ENCODE results near the gene XXYLT1. TPM values are rescaled to one million over a fixed set of nuclear protein-coding genes. Genes with fewer than 3 reads are reported as not detected.

The XXYLT1 gene
- total and polyA plus RNA-seq, 2 of the 8 experiments (the other 6 are each of a cell fraction or from before 2014, with no cell fraction given), result 18.9 to 23.8 TPM

DNA sequence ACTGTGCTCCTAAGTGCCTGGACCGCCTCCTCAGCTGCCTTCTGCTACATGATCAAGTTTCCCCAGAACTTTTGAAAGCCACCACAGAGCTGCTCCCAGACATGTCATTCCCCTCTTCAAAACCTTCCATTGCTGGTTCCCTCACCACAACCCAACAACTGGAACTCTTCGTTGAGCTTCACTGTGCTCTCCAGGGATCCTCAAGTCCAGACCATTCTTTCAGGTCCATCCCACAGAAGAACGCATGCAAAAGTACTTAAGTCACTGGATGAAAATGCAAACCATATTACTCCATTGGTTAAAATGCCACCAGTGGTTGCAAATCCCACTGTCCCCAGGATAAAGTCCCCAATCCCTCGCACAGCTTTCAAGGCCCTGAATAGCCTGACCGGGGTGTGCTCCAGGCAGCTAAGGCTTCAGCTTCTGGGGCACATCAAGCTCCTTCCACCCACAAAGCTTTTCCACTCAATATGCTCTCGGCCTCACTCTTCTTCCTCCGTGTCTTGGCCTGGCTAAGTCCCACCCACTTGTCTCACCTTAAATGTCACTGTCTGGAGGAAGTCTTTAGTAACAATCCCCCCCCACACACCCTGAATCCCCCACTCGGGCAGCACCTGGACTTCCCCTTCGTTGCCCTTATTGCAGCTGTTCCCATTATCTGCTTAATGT lies 84.8 kb downstream of the XXYLT1 start:
- FAIRE-seq, result no peak
- no peak overlapping the region for H3K4me2 ChIP-seq (ENCODE audit: insufficient read depth in 1 of 2, low read depth in 2 of 2, low read length in 2 of 2)
- ChIA-PET CTCF (ENCODE audit: partially characterized antibody) (interaction anchor here (0.6 to 2.6 kb wide), 6 partner anchors 13 to 504 kb away, joined by 3 to 6 read pairs (median 4); no protein-coding TSS in a partner anchor), POLR2A (ENCODE audit: partially characterized antibody) (interaction anchor here (0.6 to 0.7 kb wide), 2 partner anchors 18 to 805 kb away, joined by 3 to 4 read pairs; no protein-coding TSS in a partner anchor)
- peak overlapping the region; percentile 62; the same call in 1 of the 2 replicates for H2BK12ac ChIP-seq (ENCODE audit: low read depth, low read length)
- no peak overlapping the region for H2BK15ac ChIP-seq (ENCODE audit: low read length)
- H3K14ac ChIP-seq (ENCODE audit: insufficient read length), result no peak overlapping the region
- H3K4me3 ChIP-seq (ENCODE audit: extremely low read depth in 1 of 4, insufficient read depth in 2 of 4, low read depth in 3 of 4, low read length in 4 of 4), result no peak overlapping the region
- no peak overlapping the region; the same call in 1 of the 2 replicates for H2BK5ac ChIP-seq (ENCODE audit: low read depth, low read length)
- H3K18ac ChIP-seq (ENCODE audit: extremely low read depth, low read length), result peak overlapping the region; percentile 52; the same call in 1 of the 2 replicates
- H3K56ac ChIP-seq (replicated peaks; ENCODE audit: insufficient read length, low read depth, low read length), result no peak overlapping the region
- peak overlapping the region; percentile 29; the same call in 1 of the 2 replicates for H2AK5ac ChIP-seq (ENCODE audit: low read depth, low read length)
- no peak overlapping the region for H3K4ac ChIP-seq (replicated peaks; ENCODE audit: insufficient read length, low read depth, low read length)
- no peak overlapping the region for H4K5ac ChIP-seq (ENCODE audit: insufficient read length, low read depth, low read length)
- no peaks in the 10 kb centered on the region for H3K23me2 ChIP-seq (ENCODE audit: low read depth, low read length)
- no peaks in the 10 kb centered on the region for H3K36me3 ChIP-seq (ENCODE audit: control insufficient read depth in 2 of 4, insufficient read depth in 4 of 4, low read length in 3 of 4)
- H3K79me1 ChIP-seq (ENCODE audit: low read depth, low read length), result peaks cover 10% of the 10 kb centered on the region
- H3K4me1 ChIP-seq (replicated peaks in 1 of 4; ENCODE audit: control insufficient read depth in 3 of 4, insufficient read depth in 4 of 4, low read length in 3 of 4), result peaks cover 3 to 17% (median 14%) of the 10 kb centered on the region in 4 experiments; a peak in 6 of 7 replicates
- no peak overlapping the region for H2AFZ ChIP-seq (ENCODE audit: low read length)
- H4K20me1 ChIP-seq (replicated peaks in 1 of 2; ENCODE audit: control insufficient read depth in 1 of 2, insufficient read depth in 2 of 2, low read length in 2 of 2), result no peaks in the 10 kb centered on the region
- no peak overlapping the region for H3K23ac ChIP-seq (ENCODE audit: insufficient read length)
- no peak overlapping the region for H3K27ac ChIP-seq (ENCODE audit: low read depth, low read length)
- H2BK20ac ChIP-seq (ENCODE audit: low read length), result peak overlapping the region; percentile 83; the same call in 1 of the 2 replicates
- H2BK120ac ChIP-seq (replicated peaks; ENCODE audit: low read depth, low read length), result no peak overlapping the region
- H4K8ac ChIP-seq (ENCODE audit: extremely low read depth, insufficient read depth, low read length), result peak overlapping the region; percentile 18; the same call in 1 of the 2 replicates
- peaks cover 0 to 79% of the 10 kb centered on the region in 2 experiments; a peak in 2 of 4 replicates for H3K79me2 ChIP-seq (ENCODE audit: control insufficient read depth in 1 of 2, insufficient read depth in 2 of 2, low read length in 2 of 2)
- WGBS, 2 experiments (ENCODE audit: extremely low coverage in 1 of 2, insufficient coverage in 1 of 2, insufficient read length in 1 of 2, insufficient replicate concordance in 2 of 2, low coverage in 1 of 2, low lambda C conversion rate in 2 of 2, missing lambda C conversion rate in 1 of 2), result 92% methylated on average over 9 of the region's 9 CpGs; no CpG with 5 or more reads in 1 of the 2 experiments
- TF ChIP-seq CBX5 (IDR thresholded peaks at IDR 0.05; ENCODE audit: low read depth, low read length), result no peak
- no peak for TF ChIP-seq HDAC6 (IDR thresholded peaks at IDR 0.05; ENCODE audit: low read depth, low read length)
- TF ChIP-seq, protein P1, sequence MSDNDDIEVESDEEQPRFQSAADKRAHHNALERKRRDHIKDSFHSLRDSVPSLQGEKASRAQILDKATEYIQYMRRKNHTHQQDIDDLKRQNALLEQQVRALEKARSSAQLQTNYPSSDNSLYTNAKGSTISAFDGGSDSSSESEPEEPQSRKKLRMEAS (IDR thresholded peaks at IDR 0.05), result no peak
- no peak for TF ChIP-seq SP1 (IDR thresholded peaks at IDR 0.05; ENCODE audit: low read depth, low read length)
- TF ChIP-seq CTBP2 (IDR thresholded peaks at IDR 0.05; ENCODE audit: borderline replicate concordance, insufficient read depth, insufficient read length, low read length), result no peak
- TF ChIP-seq POU5F1 (IDR thresholded peaks at IDR 0.05; ENCODE audit: low read depth, low read length), result no peak
- TF ChIP-seq TCF12 (IDR thresholded peaks at IDR 0.05; ENCODE audit: low read depth, low read length), result no peak
- no peak for TF ChIP-seq CHD2 (IDR thresholded peaks at IDR 0.05; ENCODE audit: low read length)
- no peak for TF ChIP-seq EZH2 (IDR thresholded peaks at IDR 0.05; ENCODE audit: low read depth, low read length, severe bottlenecking)
- no peak for TF ChIP-seq KDM1A (IDR thresholded peaks at IDR 0.05; ENCODE audit: borderline replicate concordance, low read length)
- no peak for TF ChIP-seq SRF (IDR thresholded peaks at IDR 0.05; ENCODE audit: low read depth, low read length)
- no peak for TF ChIP-seq SAP30 (IDR thresholded peaks at IDR 0.05; ENCODE audit: insufficient read depth, insufficient replicate concordance, low read length)
- DNase-seq (ENCODE audit: low read depth in 1 of 2, low spot score in 2 of 2), result no peak
- no peak overlapping the region for H4K91ac ChIP-seq (replicated peaks; ENCODE audit: insufficient read length, low read length)
- H3K9me3 ChIP-seq (ENCODE audit: insufficient read depth in 2 of 2, low read depth in 1 of 2, low read length in 1 of 2), result peaks cover 0 to 1% of the 10 kb centered on the region in 2 experiments; a peak in 1 of 4 replicates
- H3K9ac ChIP-seq (replicated peaks in 1 of 4; ENCODE audit: extremely low read depth in 1 of 4, low read depth in 3 of 4, low read length in 3 of 4), result no peak overlapping the region
- H3K27me3 ChIP-seq (replicated peaks in 1 of 4; ENCODE audit: control insufficient read depth in 3 of 4, extremely low read depth in 1 of 4, insufficient read depth in 3 of 4, low read length in 3 of 4), result no peaks in the 10 kb centered on the region
